ENCODE measurements around the gene PDE4D.

PDE4D gene

GRCh38 chr5:59268756-59269415 lies 624.6 kb downstream of the PDE4D start:
- Histone ChIP-seq H3K27ac (replicated peaks) (no peak overlapping the region), H3K27me3 (ENCODE audit: insufficient read depth, poor library complexity, severe bottlenecking) (no peaks in the 10 kb centered on the region), H3K4me3 (replicated peaks; ENCODE audit: insufficient read depth, low read length) (no peak overlapping the region)
- TF ChIP-seq POLR2AphosphoS5 (IDR thresholded peaks at IDR 0.05; ENCODE audit: low read depth) (no peak), SPI1 (IDR thresholded peaks at IDR 0.05; ENCODE audit: borderline replicate concordance, low read depth) (no peak), GABPA (IDR thresholded peaks at IDR 0.05; ENCODE audit: low read depth) (no peak)
- TF ChIP-seq, protein P1, sequence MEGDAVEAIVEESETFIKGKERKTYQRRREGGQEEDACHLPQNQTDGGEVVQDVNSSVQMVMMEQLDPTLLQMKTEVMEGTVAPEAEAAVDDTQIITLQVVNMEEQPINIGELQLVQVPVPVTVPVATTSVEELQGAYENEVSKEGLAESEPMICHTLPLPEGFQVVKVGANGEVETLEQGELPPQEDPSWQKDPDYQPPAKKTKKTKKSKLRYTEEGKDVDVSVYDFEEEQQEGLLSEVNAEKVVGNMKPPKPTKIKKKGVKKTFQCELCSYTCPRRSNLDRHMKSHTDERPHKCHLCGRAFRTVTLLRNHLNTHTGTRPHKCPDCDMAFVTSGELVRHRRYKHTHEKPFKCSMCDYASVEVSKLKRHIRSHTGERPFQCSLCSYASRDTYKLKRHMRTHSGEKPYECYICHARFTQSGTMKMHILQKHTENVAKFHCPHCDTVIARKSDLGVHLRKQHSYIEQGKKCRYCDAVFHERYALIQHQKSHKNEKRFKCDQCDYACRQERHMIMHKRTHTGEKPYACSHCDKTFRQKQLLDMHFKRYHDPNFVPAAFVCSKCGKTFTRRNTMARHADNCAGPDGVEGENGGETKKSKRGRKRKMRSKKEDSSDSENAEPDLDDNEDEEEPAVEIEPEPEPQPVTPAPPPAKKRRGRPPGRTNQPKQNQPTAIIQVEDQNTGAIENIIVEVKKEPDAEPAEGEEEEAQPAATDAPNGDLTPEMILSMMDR (IDR thresholded peaks at IDR 0.05; ENCODE audit: insufficient read depth, low read length) = no peak
- TF ChIP-seq, protein P2, sequence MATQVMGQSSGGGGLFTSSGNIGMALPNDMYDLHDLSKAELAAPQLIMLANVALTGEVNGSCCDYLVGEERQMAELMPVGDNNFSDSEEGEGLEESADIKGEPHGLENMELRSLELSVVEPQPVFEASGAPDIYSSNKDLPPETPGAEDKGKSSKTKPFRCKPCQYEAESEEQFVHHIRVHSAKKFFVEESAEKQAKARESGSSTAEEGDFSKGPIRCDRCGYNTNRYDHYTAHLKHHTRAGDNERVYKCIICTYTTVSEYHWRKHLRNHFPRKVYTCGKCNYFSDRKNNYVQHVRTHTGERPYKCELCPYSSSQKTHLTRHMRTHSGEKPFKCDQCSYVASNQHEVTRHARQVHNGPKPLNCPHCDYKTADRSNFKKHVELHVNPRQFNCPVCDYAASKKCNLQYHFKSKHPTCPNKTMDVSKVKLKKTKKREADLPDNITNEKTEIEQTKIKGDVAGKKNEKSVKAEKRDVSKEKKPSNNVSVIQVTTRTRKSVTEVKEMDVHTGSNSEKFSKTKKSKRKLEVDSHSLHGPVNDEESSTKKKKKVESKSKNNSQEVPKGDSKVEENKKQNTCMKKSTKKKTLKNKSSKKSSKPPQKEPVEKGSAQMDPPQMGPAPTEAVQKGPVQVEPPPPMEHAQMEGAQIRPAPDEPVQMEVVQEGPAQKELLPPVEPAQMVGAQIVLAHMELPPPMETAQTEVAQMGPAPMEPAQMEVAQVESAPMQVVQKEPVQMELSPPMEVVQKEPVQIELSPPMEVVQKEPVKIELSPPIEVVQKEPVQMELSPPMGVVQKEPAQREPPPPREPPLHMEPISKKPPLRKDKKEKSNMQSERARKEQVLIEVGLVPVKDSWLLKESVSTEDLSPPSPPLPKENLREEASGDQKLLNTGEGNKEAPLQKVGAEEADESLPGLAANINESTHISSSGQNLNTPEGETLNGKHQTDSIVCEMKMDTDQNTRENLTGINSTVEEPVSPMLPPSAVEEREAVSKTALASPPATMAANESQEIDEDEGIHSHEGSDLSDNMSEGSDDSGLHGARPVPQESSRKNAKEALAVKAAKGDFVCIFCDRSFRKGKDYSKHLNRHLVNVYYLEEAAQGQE (IDR thresholded peaks at IDR 0.05; ENCODE audit: insufficient replicate concordance, low read depth) = no peak
- DNase-seq (ENCODE audit: low read depth in 1 of 2, low spot score in 1 of 2) = no peak

DNA sequence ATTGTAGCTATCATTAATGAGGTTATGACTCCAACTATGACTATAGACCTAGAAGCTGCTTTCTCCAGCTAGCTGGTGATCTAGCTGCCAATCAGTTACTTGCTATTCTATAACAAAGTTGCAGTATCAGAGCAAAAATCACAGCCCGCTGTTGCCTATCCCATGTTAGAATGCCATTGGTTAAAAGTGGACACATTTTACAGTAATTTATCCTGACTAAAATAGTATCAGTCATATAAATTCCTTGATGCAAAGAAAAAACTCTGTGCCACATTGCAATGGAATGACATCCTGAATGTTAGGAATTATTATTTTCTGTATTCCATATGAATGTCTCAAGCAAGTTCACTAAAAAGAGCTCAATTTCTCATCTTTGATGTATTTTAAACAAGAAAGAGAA lies 626.5 kb downstream of the PDE4D start:
- H3K27me3 ChIP-seq (ENCODE audit: insufficient read depth, poor library complexity, severe bottlenecking) = no peaks in the 10 kb centered on the region
- TF ChIP-seq SPI1 (IDR thresholded peaks at IDR 0.05; ENCODE audit: borderline replicate concordance, low read depth) (no peak), GABPA (IDR thresholded peaks at IDR 0.05; ENCODE audit: low read depth) (no peak), POLR2AphosphoS5 (IDR thresholded peaks at IDR 0.05; ENCODE audit: low read depth) (no peak)
- TF ChIP-seq, protein P1 (IDR thresholded peaks at IDR 0.05; ENCODE audit: insufficient read depth, low read length) = no peak
- TF ChIP-seq, protein P2 (IDR thresholded peaks at IDR 0.05; ENCODE audit: insufficient replicate concordance, low read depth) = no peak
- no peak overlapping the region for H3K27ac ChIP-seq (replicated peaks)
- no peak overlapping the region for H3K4me3 ChIP-seq (replicated peaks; ENCODE audit: insufficient read depth, low read length)
- no peak for DNase-seq (ENCODE audit: low read depth in 1 of 2, low spot score in 1 of 2)

DNA sequence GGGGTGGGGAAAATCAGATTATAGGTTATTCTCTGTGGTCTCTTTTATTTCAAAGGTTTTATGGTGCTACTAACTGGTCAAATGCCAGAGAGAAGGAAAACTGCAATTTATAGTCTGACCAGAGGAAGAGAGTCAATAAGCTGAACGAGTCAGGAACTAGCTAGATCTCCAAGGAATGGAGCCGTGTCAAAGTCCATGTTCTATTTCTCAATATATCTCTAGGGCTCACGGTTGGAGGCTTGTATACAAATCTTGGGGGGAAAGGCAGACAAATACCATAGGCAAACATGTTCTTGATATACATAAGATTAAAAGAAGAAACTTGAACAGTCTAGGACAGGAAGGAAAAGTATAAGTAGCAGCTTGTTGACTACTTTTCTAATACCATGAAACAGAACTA lies 627.1 kb downstream of the PDE4D start:
- no peaks in the 10 kb centered on the region for H3K27me3 ChIP-seq (ENCODE audit: insufficient read depth, poor library complexity, severe bottlenecking)
- no peak for DNase-seq (ENCODE audit: low read depth in 1 of 2, low spot score in 1 of 2)
- TF ChIP-seq, protein P1 (IDR thresholded peaks at IDR 0.05; ENCODE audit: insufficient read depth, low read length) = no peak
- TF ChIP-seq POLR2AphosphoS5 (IDR thresholded peaks at IDR 0.05; ENCODE audit: low read depth) = no peak
- no peak for TF ChIP-seq SPI1 (IDR thresholded peaks at IDR 0.05; ENCODE audit: borderline replicate concordance, low read depth)
- no peak for TF ChIP-seq GABPA (IDR thresholded peaks at IDR 0.05; ENCODE audit: low read depth)
- TF ChIP-seq, protein P2 (IDR thresholded peaks at IDR 0.05; ENCODE audit: insufficient replicate concordance, low read depth) = no peak
- H3K4me3 ChIP-seq (replicated peaks; ENCODE audit: insufficient read depth, low read length) = no peak overlapping the region
- H3K27ac ChIP-seq (replicated peaks) = no peak overlapping the region
